T follicular helper cell (primary cell): Measurements from ENCODE around the gene GABBR2.

Experiments
- DNase-seq: peaks from one replicate; pipeline ENCODE4 v3.0.0-alpha.2; 2020; ENCODE audit warnings: low read depth

The GABBR2 gene

DNA sequence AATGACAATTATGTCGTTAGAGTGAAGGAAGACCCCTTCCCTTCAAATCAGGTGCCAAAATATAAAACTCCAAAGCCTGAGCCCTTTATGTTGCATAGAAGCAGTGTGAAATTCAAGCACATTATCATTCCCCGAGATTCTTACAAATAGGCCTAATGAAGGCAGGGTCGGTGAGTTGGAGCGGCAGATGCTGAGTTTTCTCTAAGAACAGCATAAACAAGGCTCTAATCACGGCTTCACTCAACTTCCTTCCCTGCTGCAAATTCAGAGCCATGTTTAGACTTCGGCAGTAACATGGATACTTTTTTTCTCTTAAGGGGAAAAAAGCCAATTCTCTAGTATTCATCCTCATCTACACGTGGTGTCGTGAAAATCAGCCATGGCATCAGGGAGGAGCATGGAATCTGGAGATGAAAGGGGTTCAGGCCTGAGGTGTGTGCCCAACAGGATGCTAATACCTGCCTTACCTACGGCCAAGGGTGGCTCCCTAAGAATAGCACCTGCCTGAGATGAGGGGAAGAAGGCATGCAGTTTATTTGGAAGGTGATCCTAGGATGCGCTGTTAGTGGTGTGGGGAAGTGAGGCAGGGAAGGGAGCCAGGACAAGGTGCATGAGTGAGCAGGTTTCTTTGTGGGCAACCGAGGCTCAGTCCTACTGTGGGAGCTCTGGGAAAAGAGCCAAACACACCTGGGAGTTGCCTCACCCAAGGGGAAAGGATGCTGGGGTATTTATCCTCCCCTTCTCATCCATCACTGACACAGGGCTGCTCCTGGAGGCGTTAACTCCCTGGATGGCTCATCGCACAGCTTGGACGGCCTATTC is 306.5 kb downstream of the GABBR2 start:
- DNase-seq, result no peak

DNA sequence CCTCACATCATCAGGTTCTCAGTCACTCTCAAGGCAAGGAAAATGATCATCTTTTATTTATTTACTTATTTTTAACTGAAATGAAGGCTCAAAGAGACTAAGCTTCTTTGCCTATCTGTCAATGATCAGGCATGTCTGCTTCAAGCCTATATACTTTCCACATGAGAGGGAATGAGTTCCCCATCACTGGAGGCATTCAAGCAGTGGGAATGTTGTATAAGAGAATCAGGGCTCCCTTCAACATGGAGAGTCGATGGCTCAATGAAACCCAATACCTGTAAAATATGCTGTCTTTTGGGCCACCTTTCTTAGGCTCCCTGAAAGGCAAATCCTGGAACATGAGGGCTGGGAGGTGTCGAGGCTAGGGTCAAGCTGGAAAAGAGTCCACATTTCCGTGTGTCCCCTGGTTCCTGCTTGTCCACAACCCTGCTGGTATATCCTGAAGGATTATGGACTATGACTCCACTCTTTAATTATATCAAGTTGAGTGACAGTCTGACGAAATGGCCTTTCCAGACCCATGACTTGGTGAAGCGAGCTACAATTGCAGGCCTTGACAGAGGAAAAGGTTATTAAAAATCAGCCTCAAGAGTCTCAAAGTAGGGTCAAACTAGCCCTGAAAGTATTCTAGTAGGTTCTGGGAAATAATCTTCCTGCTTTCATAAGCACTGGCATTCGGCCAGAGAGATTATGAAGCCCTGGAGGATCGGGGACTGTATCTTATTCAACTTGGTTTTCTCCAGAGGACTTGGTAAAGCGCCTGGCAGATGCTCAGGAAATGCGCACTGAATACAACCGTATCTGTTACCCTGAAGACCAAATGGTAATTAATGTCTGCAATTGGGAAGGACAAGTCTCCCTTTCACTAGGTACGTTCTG is 307.4 kb downstream of the GABBR2 start:
- no peak for DNase-seq

DNA sequence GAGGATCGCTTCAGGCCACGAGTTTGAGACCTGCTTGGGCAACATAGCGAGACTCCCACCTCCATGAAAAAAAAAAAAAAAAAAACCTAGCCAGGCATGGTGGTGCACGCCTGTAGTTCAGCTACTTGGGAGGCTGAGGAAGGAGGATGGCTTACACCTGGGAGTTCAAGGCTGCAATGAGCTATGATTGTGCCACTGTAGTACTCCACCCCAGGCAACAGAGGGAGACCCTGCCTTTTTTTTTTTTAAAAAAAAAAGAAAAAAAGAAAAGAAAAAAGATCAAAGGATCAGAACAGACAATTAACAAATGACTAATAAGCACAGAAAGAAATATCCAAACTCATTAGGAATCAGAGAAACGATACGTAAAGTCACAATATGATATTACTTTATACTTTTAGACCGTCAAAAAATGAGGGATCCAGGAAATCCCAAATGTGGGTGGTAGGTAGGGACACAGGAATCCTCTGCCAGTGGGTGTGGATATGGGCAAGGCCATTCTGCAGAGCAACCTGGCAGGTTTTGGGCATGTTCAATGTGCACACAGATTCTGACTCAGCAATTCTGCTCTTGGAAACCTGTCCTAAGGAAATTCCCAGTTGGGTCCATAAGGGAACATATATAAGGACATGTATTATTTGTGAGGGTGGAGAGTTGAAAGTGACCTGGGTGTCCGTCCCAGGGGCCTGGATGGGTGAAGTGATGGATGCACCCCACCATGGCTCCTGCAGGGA is 308.6 kb downstream of the GABBR2 start:
- no peak for DNase-seq

DNA sequence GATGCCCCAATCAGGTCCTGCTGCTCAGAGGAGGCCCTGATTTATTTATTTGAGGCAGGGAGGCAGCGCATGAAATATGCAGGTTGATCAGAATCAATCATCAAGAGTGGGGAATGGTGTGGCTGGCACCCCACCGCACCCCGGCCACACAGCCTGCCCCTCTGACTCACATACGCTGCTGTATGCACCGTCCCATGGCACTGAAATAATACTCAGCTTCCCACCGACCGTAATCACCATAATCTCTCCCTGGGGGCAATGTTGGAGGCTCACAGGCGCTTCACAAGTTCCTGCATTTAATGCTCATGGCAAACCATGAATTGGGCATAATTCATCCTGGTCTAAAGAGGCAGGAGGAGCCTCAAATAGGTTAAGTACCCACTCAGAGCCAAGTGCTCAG is 312.1 kb downstream of the GABBR2 start:
- no peak for DNase-seq

DNA sequence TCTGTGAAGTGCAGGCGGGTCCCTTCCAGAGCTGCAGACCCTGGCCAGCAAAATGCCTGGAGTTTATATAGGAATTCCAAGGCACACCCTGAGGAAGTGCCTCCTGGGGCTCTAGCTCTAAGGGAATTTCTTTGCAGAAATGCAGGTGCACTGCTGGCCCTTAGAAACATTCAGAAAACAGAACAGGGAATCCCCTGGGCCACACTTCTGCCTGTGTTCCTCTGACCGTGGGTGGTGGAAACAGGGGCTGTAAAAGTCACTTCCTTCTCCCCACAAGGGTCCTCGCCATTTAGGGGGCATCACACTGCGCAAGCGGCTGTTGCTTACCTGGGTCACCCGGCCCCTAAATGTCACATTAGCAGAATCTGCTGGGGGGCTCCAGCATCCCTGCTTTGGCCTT is 312.5 kb downstream of the GABBR2 start:
- no peak for DNase-seq

DNA sequence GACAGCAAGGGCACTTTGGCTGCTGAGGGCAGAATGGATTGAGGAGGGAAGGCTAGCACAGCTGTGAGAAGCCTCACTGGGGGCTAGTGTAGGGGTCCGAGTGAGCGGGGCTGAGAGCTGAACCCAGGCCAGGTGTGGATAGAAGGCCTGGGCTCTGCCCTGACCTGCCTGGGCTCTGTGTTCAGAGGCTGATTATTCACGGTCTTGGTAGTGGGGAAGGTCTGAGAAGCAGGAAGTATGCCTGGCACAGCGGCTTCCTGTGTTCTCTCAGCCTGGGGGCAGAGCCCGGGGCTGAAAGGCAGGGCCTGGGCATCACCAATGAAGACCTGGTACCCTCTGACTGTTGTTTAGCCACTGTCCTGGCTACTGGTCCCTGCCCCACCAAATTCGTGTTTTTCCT is 316.9 kb downstream of the GABBR2 start:
- no peak for DNase-seq

DNA sequence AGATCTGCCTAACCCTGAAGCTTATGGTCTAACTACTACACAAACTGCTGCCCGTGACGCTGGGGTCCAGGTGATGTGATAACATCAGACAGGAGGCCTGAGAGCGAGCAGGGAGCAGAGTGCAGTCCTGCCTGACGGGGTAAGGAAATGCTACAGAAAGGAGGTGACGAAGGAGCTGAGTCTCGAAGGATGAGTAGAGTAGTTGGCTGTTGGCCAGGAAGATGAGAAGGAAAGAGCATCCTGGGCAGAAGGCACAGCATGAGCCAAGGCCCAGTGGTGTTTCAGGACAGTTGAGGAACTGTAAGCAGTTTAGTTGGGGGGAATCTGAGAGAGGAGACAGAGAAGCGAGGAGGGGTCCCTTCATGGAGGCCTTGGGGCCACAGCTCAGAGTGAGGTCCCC is 317.3 kb downstream of the GABBR2 start:
- no peak for DNase-seq

DNA sequence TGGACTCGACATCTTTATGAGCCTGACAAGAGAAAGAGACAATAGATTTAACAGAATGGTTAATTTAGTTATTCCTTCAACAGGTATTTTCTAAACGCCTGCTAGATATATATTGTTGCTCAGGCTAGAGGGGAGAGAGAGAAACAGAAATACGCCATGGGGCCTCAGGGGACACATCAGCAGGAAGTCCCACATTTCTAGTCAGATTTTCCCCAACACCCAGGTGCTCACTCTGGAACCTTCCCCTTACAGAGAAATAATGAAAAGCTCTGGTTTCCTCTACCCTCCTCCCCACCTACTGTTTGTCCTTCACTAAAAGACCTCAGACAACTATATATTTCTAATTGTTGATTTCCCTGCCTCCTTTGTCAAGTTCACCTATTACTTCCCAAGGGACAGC is 323.0 kb downstream of the GABBR2 start:
- no peak for DNase-seq

DNA sequence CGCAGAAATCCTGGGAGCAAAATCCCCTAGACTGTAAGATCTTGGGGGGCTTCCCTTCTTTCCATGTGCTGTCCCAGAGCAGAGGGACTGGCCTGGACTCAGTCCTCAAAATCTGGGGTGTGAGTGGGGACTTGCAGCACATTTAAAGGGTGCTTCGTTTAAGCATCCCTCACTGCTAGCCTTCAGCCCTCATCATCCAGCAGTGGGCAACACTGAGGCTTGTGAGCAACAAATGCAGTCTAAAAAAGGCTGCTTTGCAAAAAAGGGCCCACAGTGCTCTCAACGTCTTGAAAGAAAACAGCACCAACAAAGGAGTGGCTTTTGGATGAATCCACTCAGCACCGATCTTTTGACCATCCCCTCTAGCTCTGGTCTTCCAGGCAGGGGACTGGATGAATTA is 325.0 kb downstream of the GABBR2 start:
- DNase-seq, result no peak

DNA sequence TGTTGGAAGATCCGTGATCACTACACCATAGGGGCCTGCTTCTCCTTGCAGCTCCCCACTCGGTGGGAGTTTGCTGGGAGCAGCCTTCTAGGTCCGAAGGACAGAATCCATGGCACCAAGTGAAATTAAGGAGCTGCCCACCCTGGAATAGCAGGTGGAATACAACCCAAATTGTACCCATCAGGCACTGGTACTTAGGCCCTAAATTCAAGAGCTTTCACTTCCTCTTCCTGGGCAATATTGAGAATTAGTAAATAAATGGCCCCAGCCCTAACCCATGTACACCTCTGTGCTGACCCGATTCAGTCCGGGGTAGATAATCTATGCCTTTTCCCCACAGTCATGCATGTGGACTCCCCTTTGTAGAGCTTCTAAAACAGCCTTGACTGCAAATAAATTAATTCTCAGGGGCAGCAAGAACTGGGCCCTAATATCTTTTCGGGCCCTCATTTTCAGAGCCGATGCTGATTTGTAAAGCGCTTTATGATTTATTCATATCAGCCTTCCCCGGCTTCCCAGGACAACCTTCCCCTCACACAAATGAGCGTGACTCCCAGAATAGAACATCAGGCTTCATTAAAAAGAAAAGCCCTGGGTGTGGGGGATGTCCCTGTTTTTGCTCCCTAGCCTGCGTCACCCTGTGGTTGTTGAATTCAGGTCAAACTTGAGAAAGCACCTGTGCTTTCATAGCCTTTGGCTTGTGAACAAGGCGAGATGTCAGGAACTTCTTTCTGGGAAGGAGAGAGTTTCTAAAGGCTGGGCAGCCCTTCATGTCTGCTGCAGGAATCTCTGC is 327.2 kb downstream of the GABBR2 start:
- no peak for DNase-seq

DNA sequence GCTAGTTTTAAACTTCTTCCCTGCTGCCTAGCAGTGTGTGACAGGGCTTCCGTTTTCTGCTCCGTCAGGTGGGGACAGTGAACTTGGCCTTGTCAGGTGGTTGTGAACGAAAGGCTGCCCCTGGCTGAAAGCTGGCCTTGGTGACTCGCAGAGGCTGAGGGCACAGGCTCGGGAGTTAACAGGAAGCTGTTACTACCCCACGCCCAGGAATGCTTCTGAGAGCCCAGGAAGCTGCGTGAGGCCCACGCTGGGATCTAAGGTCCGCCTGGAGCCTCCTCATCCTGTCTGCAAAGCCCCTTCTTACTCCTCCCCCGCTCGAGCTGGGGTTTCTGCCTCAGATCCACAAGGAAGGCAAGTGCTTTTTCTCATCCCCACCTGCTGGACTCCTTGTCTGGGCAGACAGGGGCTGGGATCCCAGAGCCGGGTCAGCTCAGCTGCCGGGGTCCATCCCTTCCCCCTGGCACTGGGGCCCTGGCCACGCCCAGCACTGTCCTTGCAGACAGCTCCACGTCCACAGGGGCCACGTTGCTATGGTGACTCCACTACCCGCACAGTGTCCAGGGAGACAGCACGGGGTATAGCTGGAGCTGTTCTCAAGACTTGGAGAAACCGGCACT is 328.6 kb downstream of the GABBR2 start:
- DNase-seq, result no peak

DNA sequence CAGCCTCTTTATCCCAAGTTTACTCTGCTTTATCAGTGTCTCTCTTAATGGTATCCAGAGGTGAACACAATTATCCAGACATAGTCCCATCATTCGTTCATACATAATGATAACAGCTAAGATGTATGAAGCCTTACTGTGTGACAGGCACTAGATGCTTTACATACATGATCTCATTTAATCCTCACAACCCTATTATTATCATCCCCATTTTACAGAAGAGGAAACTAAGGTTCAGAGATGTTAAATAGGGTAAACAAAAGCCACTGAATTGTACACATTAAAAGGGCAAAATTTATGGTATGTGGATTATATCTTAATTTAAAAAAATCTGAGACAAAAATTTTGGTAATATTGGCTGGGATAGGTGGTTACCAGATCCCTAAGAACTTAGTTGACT is 329.2 kb downstream of the GABBR2 start:
- no peak for DNase-seq

DNA sequence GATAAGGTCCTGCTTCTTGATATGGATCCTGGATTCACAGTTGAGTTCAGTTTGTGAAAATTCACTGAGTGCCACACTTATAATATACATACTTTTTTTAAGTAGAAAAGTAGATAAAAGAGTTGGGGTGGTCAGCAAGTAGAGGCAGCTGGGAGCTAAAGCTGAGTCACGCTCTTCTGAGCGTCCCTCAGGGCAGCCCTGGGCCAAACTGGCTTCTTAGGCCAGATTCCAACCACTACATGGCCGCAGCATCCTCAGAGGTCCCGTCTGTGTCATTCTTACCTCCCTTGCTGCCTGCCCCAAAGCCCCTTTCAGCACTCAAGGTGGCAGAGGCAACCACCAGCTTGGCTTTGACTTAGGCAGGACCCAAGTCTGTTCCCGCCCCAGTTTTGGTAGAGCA is 329.9 kb downstream of the GABBR2 start:
- no peak for DNase-seq

DNA sequence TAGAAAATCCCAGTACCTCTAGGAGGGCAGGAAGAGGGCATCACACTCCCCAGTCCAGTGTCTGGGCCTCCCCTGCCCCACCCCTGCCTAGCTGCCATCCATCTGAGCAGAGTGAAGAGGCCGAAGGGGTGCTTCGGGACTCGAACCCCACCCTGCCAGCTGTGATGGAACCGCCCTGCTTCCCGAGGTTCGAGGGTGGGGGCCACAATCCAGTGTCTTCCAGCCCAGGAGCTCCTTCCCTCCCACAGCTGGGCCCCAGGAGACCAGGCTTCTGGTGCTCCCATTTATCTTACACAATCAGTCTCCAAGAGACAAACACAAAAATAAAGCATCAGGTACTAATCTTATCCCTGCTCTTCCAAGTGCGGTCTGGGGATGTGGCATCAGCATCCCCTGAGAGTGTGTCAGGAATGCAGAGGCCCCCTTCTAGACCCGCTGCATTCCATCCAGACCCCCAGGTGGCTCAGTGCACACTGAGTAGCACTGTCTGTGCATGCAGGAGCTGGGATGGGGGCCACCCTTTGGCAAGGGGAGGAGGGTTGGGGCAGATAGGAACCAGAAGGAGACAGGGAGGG is 330.4 kb downstream of the GABBR2 start:
- no peak for DNase-seq

DNA sequence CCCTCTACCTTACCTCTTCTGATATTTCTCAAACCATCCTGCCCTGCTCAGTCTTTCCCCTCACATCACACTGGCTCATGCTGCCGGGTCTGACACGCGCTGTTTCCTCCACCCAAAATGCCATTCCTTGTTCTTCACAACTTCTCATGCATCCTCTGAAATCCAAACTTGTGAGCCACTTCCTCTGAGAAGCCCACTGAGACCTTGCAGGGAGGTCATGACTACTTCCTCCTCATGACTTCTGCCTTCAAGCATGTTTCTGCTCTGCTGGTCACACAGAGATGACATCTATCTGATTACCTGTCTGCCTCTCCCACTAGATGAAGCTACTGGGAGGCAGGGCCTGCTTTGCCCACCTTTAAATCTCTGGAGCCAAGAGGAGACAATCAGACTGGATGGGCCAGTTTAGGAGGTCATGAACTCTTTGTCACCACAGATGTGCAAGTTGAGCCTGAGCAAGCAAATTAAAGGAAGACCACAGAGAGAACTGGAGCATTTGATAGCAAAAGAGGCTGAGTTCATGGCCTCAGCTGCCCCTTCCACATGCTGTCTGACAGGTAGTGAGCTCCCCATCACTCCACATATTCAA is 333.5 kb downstream of the GABBR2 start:
- no peak for DNase-seq

DNA sequence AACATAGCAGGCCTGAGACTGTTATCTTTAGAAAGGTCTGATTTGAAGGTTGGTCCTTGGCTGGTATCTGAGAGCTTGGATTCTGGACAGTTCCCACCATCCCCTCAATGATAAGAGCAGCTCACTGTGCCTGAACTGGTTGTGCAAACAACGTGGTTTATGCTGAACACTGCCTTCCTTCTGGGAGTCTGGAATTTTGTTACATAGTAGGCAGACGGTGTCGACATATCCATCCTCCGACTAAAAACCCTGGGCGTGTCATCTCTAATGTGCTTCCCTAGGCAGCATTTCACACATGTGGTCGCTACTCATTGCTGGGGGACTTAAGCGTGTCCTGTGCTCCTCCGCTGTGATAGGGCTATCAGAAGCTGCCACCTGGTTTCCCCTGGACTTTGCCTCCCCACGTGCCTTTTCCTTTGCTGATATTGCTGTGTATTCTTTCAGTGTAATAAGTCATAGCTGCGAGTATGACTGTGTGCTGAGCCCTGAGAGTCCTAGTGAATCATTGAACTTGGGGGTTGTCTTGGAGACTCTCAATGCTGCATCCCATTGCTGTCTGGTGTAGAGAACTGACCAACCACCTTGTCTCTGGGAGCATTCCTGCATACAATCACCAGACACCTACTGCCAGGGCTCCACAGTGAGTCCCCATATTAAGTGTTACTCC is 334.2 kb downstream of the GABBR2 start:
- no peak for DNase-seq

DNA sequence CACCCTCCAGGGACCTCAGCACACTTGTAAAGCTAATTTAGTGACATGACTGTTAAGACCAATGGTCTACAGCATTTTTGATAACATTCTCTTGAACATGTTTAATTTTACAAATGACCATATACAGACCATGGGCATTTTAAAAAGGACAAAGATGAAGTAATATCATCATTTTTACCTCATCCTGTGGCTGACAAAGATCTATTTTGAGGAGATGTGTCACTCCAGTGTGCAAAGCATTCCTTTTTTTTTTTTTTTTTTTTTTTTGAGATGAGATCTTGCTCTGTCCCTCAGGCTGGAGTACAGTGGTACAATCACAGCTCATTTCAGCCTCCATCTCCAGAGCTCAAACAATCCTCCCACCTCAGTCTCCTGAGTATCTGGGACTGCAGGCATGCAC is 335.1 kb downstream of the GABBR2 start:
- no peak for DNase-seq

DNA sequence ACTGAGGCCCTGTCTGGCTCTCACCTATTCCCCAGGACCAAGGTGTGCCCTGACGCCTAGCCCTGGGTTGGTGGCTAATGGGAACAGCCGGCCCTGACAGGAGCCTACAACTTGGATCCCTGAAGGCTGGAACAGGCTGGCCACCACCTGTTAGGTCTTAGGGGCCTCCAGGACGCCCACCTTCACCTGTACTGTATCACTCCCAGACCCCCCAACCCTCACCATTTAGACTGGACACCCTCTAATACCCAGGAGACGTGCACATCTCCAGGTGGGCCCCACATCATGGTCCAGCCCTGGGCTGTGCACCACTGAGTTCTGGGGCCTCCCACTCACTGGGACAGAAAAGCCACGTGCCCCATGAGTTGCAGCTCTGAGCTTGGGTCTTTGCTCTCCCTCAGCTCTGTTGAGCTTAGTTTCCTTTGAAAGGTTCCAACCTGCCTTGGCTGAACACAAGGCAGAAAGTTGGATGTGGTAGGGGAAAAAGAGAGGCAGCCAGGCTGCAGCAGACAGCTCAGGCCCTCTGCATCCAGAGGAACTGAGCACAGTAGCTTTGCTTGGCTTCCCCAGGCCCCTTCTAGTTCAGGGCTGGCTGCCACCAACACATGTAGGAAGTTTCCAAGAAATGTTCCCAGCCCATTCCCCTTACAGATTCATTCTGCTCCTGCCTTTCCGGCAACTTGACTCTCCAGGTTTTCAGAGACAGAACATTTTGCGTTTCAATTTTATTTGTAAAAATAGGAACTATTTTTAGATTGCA is 336.5 kb downstream of the GABBR2 start:
- no peak for DNase-seq

DNA sequence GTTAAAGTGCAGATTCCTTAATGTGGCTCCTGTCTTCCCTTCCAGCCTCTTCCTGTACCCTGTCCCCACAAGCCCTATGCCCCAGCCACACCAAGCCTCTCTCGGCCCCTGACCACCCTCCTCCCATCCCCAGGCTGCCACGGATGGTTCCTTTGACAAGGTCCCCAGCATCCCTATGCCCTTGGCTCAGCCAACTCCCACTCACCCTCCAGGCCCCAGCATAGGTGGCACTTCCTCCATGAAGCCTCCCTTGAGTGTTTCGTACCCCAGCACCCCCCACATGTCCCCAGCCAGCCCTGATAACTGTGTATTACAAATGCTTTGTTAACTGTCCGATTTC is 337.8 kb downstream of the GABBR2 start:
- no peak for DNase-seq
